ENCODE data around the gene KCNK10. TPM values are rescaled to one million over a fixed set of nuclear protein-coding genes. Genes with fewer than 3 reads are reported as not detected.
A peak's percentile ranks its signal among the peaks of the same experiment; 100 is the strongest.

KCNK10 gene
- total and polyA plus RNA-seq, 10 donors, result 0.03 to 0.13 (median 0.08) TPM; not detected in 6

GRCh38 chr14:88333036-88333435 is 10.0 kb upstream of the KCNK10 start:
- no peak for DNase-seq
- Histone ChIP-seq H3K36me3 (no peaks in the 10 kb centered on the region), H3K4me3 (no peak overlapping the region), H3K27ac (no peak overlapping the region), H3K27me3 (replicated peaks in 1 of 7) (peaks cover 0 to 68% (median 7%) of the 10 kb centered on the region in 7 donors), H3K9me3 (peaks cover 0 to 4% (median 0%) of the 10 kb centered on the region in 8 donors), H3K4me1 (no peaks in the 10 kb centered on the region)
- intact Hi-C loops (cut with DNase I; ENCODE audit: low total_unique reads), result no loop called here
- TF ChIP-seq POLR2A (IDR thresholded peaks at IDR 0.05), result no peak
- TF ChIP-seq CTCF (IDR thresholded peaks at IDR 0.05 in 8 of 11, conservative IDR thresholded peaks at IDR 0.05 in 3 of 11), result no peak
- TF ChIP-seq POLR2AphosphoS5 (IDR thresholded peaks at IDR 0.05), result no peak
- WGBS, 5 donors, result 77 to 97% (median 89%) methylated on average over 1 of the region's 1 CpG

- Histone ChIP-seq H3K4me3 (no peak overlapping the region), H3K4me1 (peaks cover 0 to 26% (median 17%) of the 10 kb centered on the region in 6 donors), H3K27me3 (replicated peaks in 1 of 7) (peaks cover 4 to 93% (median 60%) of the 10 kb centered on the region in 7 donors), H3K9me3 (peaks cover 0 to 7% (median 0%) of the 10 kb centered on the region in 8 donors), H3K36me3 (no peaks in the 10 kb centered on the region), H3K27ac (no peak overlapping the region)
- intact Hi-C loops (cut with DNase I; ENCODE audit: low total_unique reads), result no loop called here
- DNase-seq, result no peak
- WGBS, 5 donors, result 67 to 82% (median 77%) methylated on average over 1 of the region's 1 CpG
- TF ChIP-seq POLR2AphosphoS5 (IDR thresholded peaks at IDR 0.05), result no peak
- TF ChIP-seq CTCF (IDR thresholded peaks at IDR 0.05 in 8 of 11, conservative IDR thresholded peaks at IDR 0.05 in 3 of 11), result no peak
- no peak for TF ChIP-seq POLR2A (IDR thresholded peaks at IDR 0.05)
These were observed 4.4 kb upstream of the KCNK10 start for GRCh38 chr14:88327497-88327896.

- no peak for DNase-seq
- peaks cover 4 to 98% (median 67%) of the 10 kb centered on the region in 7 donors for H3K27me3 ChIP-seq (replicated peaks in 1 of 7)
- peaks cover 0 to 7% (median 0%) of the 10 kb centered on the region in 8 donors for H3K9me3 ChIP-seq
- no peaks in the 10 kb centered on the region for H3K36me3 ChIP-seq
- TF ChIP-seq POLR2AphosphoS5 (IDR thresholded peaks at IDR 0.05), result no peak
- no peak for TF ChIP-seq CTCF (IDR thresholded peaks at IDR 0.05 in 8 of 11, conservative IDR thresholded peaks at IDR 0.05 in 3 of 11)
- no peak for TF ChIP-seq POLR2A (IDR thresholded peaks at IDR 0.05)
- peaks cover 0 to 29% (median 19%) of the 10 kb centered on the region in 6 donors for H3K4me1 ChIP-seq
- no peak overlapping the region for H3K27ac ChIP-seq
- WGBS, 5 donors, result 4 to 9% (median 4%) methylated on average over 24 to 37 of the region's 37 CpGs
- peak overlapping the region in 1 of 8 donors; percentile 19 for H3K4me3 ChIP-seq
- intact Hi-C loops (cut with DNase I; ENCODE audit: low total_unique reads), result no loop called here
These were observed 3.5 kb upstream of the KCNK10 start for GRCh38 chr14:88326352-88327103.

GRCh38 chr14:88325883-88326282 is 2.8 kb upstream of the KCNK10 start:
- H3K27me3 ChIP-seq (replicated peaks in 1 of 7), result peaks cover 4 to 98% (median 74%) of the 10 kb centered on the region in 7 donors
- H3K36me3 ChIP-seq, result no peaks in the 10 kb centered on the region
- no peak overlapping the region for H3K27ac ChIP-seq
- no peak overlapping the region for H3K4me3 ChIP-seq
- TF ChIP-seq CTCF (IDR thresholded peaks at IDR 0.05 in 8 of 11, conservative IDR thresholded peaks at IDR 0.05 in 3 of 11), result no peak
- TF ChIP-seq POLR2AphosphoS5 (IDR thresholded peaks at IDR 0.05), result no peak
- no peak for TF ChIP-seq POLR2A (IDR thresholded peaks at IDR 0.05)
- H3K4me1 ChIP-seq, result peaks cover 0 to 29% (median 19%) of the 10 kb centered on the region in 6 donors
- peaks cover 0 to 7% (median 0%) of the 10 kb centered on the region in 8 donors for H3K9me3 ChIP-seq
- intact Hi-C loops (cut with DNase I; ENCODE audit: low total_unique reads), result no loop called here
- no peak for DNase-seq
- WGBS, 5 donors, result 10 to 16% (median 13%) methylated on average over 5 of the region's 5 CpGs
